Measurements from ENCODE around the gene CACNA1E.

CACNA1E gene

DNA sequence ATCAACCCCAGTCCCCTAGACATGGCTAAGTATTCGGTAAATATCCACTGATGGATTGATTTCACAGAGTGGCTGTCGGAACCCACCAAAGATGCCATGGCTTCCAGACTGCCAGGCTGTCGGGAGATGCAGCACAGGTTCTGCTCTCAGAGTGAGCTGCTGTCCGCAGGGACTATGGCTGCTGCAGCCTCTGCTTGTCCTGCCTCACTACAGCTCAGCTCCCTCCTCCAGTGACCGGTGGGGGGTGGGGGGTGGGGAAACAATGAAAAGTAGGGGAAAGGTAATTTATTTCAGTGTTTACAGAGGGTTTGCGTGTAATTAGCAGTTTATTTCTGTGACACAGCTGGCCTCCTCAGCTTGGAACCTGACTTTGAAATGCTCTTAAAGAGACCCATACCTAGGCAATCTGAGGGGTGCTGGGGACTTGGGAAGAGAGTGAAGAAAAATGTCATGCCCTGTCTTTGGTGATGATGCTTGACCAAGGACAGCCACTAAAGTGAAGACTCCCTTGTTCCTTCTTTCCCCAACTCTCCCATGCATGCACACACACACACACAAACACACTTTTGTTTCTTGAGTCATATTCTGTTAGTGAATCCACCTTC lies 109.0 kb downstream of the CACNA1E start:
- Histone ChIP-seq H3K27me3 (ENCODE audit: control insufficient read depth, insufficient read depth, low read length) (no peaks in the 10 kb centered on the region), H3K9ac (ENCODE audit: low read length) (no peak overlapping the region), H3K4me1 (ENCODE audit: control insufficient read depth, low read depth, low read length) (peaks cover 16% of the 10 kb centered on the region), H3K36me3 (ENCODE audit: control insufficient read depth, low read depth, low read length) (no peaks in the 10 kb centered on the region), H3K9me3 (ENCODE audit: control insufficient read depth, low read depth, low read length) (no peaks in the 10 kb centered on the region), H3K27ac (ENCODE audit: low read length) (no peak overlapping the region), H3K4me3 (ENCODE audit: low read length) (no peak overlapping the region)

DNA sequence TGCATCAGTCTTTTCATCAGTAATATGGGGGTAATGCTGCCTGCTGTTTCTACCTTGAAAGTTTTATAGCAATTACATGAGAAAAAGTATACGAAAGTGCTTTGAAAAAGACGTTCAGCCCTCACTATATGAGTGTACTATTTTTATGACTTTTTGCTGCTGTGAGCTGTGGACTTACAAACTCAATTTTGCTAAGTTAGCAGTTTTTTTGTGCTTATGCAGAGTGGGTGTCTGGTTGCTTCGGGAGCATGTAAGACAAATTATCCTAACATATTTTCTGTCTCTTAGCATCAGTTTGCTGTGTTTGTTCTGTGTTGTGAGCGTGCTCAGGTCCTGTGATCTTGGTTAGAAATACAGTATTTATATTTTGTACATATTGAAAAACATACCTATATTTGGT lies 109.7 kb downstream of the CACNA1E start:
- Histone ChIP-seq H3K9me3 (ENCODE audit: control insufficient read depth, low read depth, low read length) (no peaks in the 10 kb centered on the region), H3K4me3 (ENCODE audit: low read length) (no peak overlapping the region), H3K4me1 (ENCODE audit: control insufficient read depth, low read depth, low read length) (peaks cover 16% of the 10 kb centered on the region), H3K27me3 (ENCODE audit: control insufficient read depth, insufficient read depth, low read length) (no peaks in the 10 kb centered on the region), H3K27ac (ENCODE audit: low read length) (no peak overlapping the region), H3K9ac (ENCODE audit: low read length) (no peak overlapping the region), H3K36me3 (ENCODE audit: control insufficient read depth, low read depth, low read length) (no peaks in the 10 kb centered on the region)

DNA sequence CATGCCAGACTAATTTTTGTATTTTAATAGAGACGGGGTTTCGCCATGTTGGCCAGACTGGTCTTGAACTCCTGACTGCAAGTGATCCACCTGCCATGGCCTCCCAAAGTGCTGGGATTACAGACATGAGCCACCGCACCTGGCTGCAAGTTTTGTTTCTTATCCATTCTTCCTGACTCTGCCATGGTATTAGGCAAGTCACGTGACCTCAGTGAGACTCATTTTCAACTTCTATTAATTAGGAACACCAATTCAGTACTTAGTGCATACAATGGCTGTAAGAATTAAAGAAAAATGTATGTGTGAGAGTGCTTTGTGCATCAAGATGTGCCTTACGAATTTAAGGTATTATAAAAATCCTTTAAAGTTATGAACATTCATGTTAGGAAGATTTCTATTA lies 111.2 kb downstream of the CACNA1E start:
- no peak overlapping the region for H3K4me3 ChIP-seq (ENCODE audit: low read length)
- peaks cover 16% of the 10 kb centered on the region for H3K4me1 ChIP-seq (ENCODE audit: control insufficient read depth, low read depth, low read length)
- H3K27me3 ChIP-seq (ENCODE audit: control insufficient read depth, insufficient read depth, low read length), result no peaks in the 10 kb centered on the region
- H3K9me3 ChIP-seq (ENCODE audit: control insufficient read depth, low read depth, low read length), result no peaks in the 10 kb centered on the region
- H3K9ac ChIP-seq (ENCODE audit: low read length), result no peak overlapping the region
- no peaks in the 10 kb centered on the region for H3K36me3 ChIP-seq (ENCODE audit: control insufficient read depth, low read depth, low read length)
- no peak overlapping the region for H3K27ac ChIP-seq (ENCODE audit: low read length)

DNA sequence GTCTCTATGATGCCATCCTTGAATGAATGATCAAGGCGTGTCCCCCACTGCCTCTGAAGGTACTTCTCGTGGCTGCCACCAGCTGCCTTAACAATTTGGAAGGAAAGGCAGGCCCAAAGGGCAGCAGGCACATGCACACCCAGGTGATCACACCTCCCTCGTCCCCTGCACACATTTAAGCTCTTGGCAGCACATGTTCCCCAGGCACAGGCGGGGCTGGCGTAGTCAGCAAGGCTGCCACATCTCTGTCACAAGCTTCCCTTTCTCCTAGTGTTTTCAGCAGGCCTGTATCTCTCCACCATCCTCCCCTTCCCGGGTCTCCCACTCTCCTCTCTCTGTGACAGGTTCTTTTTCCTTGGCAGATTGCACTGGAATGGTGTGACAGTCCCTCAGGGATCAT lies 111.9 kb downstream of the CACNA1E start:
- no peaks in the 10 kb centered on the region for H3K36me3 ChIP-seq (ENCODE audit: control insufficient read depth, low read depth, low read length)
- H3K9ac ChIP-seq (ENCODE audit: low read length), result no peak overlapping the region
- H3K4me1 ChIP-seq (ENCODE audit: control insufficient read depth, low read depth, low read length), result peaks cover 16% of the 10 kb centered on the region
- no peak overlapping the region for H3K27ac ChIP-seq (ENCODE audit: low read length)
- H3K9me3 ChIP-seq (ENCODE audit: control insufficient read depth, low read depth, low read length), result no peaks in the 10 kb centered on the region
- no peak overlapping the region for H3K4me3 ChIP-seq (ENCODE audit: low read length)
- H3K27me3 ChIP-seq (ENCODE audit: control insufficient read depth, insufficient read depth, low read length), result no peaks in the 10 kb centered on the region

DNA sequence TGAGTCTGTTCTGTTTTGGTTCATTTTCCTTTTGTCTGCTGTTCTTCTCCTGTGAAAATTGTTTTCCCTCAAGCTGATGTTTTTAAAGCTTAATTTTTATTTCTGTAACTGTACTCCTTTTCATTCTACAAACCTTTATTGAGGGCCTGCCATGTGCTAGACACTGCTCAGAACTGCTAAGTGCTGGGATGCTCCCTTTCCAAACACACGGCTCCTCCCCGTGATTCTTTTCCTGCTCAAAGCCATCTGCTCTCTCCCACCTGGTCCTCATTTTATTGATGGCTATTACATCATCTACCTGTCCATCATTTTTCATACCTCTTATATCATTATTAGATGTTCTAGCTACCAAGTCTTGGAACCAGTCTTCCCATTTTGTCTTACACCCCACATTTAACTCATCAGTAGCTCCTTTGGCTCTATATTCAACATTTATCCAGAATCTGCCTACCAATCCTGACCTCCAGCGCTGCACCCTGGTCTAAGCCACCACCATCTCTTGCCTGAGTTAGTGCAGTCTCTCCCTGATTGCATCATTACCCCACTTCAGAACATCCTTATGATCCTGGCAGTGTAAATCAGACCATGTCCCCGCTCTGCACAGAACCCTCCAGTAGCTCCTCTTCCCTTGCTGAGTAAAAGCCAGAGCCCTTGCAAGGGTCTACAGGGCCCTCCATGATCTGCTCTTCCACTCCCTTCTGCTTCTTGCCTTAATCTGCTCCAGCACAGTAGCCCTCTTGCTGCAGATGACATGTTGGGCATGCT lies 118.1 kb downstream of the CACNA1E start:
- Histone ChIP-seq H3K9me3 (ENCODE audit: control insufficient read depth, low read depth, low read length) (no peaks in the 10 kb centered on the region), H3K4me1 (ENCODE audit: control insufficient read depth, low read depth, low read length) (no peaks in the 10 kb centered on the region), H3K27ac (ENCODE audit: low read length) (no peak overlapping the region), H3K4me3 (ENCODE audit: low read length) (no peak overlapping the region), H3K27me3 (ENCODE audit: control insufficient read depth, insufficient read depth, low read length) (no peaks in the 10 kb centered on the region), H3K9ac (ENCODE audit: low read length) (no peak overlapping the region), H3K36me3 (ENCODE audit: control insufficient read depth, low read depth, low read length) (no peaks in the 10 kb centered on the region)

DNA sequence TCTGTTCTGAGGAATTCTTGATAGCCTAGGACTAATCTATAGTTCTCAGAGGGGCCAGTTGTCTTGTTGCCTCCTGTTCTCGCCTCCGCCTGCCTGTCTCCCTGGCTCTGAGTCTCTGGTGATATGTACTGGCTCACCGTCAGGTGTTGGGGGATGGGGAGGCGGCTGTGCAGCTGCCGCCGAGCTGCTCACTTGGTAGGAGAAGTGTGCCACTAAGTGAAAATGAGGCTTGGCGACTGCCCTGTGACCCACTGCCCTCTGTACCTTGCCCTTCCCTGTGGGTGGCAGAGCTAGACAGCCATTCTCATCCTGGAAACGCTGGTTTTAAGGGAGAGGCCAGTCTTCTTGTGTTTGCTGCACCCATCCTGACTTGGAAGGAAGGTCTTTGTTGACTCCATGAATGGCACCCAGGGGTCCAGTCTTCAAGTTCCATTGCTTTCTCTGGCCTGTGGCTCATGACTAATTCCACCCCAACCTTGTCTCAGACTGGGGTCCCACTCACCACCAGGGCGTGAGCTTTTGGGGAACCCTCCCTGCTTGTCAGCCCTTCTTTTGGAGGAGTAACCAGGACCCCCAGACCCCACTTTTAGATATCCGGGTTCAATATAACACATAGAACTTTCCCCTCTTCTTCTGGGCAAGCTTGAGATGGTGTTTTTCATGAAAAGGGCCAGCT lies 120.6 kb downstream of the CACNA1E start:
- Histone ChIP-seq H3K9ac (ENCODE audit: low read length) (no peak overlapping the region), H3K4me1 (ENCODE audit: control insufficient read depth, low read depth, low read length) (peaks cover 6% of the 10 kb centered on the region), H3K27me3 (ENCODE audit: control insufficient read depth, insufficient read depth, low read length) (no peaks in the 10 kb centered on the region), H3K36me3 (ENCODE audit: control insufficient read depth, low read depth, low read length) (no peaks in the 10 kb centered on the region), H3K27ac (ENCODE audit: low read length) (no peak overlapping the region), H3K4me3 (ENCODE audit: low read length) (no peak overlapping the region), H3K9me3 (ENCODE audit: control insufficient read depth, low read depth, low read length) (no peaks in the 10 kb centered on the region)

DNA sequence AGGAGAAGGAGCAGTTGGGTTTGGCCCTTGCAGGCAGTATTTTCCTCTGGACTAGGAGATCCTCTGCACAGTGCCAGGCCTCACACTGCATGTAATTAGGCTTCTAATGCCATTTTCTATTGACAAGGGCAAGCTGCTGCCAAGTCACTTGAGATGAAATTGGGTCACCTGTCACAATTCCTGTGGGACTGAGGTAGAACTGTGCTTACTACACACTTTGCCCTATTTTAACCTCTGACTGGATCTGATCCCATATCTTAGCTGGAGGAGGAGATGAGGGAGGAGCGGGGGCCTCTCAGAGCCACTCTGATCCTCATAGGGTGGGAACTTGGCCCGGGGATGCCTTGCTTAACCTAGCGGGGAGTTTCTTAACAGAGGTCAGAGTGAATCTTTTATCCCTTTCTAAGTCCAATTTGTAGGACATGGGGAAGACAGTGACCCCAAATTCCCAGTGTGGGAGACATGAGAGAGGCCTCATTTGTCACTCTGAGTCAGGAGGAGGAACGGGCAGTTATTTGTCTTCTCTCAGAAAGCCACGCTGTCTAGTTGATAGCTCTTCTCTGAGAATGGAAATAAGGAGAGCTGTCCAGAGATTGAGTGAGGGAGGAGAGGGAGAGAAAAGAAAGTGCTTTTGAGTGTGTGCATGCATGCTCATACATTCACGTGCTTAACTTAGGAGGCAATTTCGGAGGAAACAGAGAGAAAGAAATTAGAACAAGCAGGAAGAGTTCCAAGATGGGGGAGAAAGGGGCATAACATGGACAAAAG lies 121.3 kb downstream of the CACNA1E start:
- no peak overlapping the region for H3K27ac ChIP-seq (ENCODE audit: low read length)
- no peaks in the 10 kb centered on the region for H3K36me3 ChIP-seq (ENCODE audit: control insufficient read depth, low read depth, low read length)

DNA sequence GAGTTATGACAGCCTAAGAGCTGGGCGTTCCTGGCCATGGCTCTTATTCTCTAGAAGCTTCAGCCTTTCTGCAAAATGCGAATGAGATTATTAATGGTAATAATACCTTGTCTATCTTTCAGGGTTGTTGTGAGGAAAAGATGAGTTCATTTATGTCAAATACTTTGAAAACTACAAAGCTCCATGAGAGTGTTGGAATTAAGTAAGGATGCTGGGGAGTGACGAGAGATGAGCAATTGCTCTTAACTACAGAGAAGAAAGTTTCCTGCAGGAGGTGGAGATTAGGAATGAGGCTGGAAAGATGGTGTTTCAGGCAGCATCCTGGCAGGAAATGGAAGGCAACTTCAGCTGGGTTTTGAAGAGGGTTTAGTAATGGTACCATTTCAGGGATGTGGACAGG lies 124.2 kb downstream of the CACNA1E start:
- Histone ChIP-seq H3K27me3 (ENCODE audit: control insufficient read depth, insufficient read depth, low read length) (no peaks in the 10 kb centered on the region), H3K4me1 (ENCODE audit: control insufficient read depth, low read depth, low read length) (peaks cover 15% of the 10 kb centered on the region), H3K9ac (ENCODE audit: low read length) (no peak overlapping the region), H3K36me3 (ENCODE audit: control insufficient read depth, low read depth, low read length) (no peaks in the 10 kb centered on the region), H3K9me3 (ENCODE audit: control insufficient read depth, low read depth, low read length) (no peaks in the 10 kb centered on the region), H3K4me3 (ENCODE audit: low read length) (no peak overlapping the region), H3K27ac (ENCODE audit: low read length) (no peak overlapping the region)

More for the DNA sequence above, 121.3 kb downstream of the CACNA1E start:
- H3K27me3 ChIP-seq (ENCODE audit: control insufficient read depth, insufficient read depth, low read length), result no peaks in the 10 kb centered on the region
- H3K4me3 ChIP-seq (ENCODE audit: low read length), result no peak overlapping the region
- peaks cover 11% of the 10 kb centered on the region for H3K4me1 ChIP-seq (ENCODE audit: control insufficient read depth, low read depth, low read length)
- H3K9ac ChIP-seq (ENCODE audit: low read length), result no peak overlapping the region
- no peaks in the 10 kb centered on the region for H3K9me3 ChIP-seq (ENCODE audit: control insufficient read depth, low read depth, low read length)

DNA sequence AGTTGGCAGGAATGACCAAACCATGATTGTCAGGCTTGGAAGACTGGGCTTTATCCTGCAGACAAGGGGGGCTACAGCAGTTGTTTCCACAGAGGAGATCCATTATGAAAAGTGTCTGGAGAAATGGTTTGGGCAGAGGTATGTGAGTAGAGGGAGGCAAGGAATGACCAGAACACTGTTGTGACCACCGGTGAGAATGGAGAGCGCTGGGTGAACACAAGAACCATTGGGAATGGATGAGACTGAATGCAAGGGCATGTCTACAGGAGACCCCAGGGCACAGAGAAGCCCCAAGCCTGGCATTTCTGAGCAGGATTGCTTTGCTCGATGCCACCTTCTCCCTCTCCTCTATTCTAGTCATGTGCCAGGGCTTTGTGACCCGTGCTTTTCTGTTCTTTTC lies 125.1 kb downstream of the CACNA1E start:
- peaks cover 15% of the 10 kb centered on the region for H3K4me1 ChIP-seq (ENCODE audit: control insufficient read depth, low read depth, low read length)
- H3K9me3 ChIP-seq (ENCODE audit: control insufficient read depth, low read depth, low read length), result no peaks in the 10 kb centered on the region
- no peak overlapping the region for H3K27ac ChIP-seq (ENCODE audit: low read length)

DNA sequence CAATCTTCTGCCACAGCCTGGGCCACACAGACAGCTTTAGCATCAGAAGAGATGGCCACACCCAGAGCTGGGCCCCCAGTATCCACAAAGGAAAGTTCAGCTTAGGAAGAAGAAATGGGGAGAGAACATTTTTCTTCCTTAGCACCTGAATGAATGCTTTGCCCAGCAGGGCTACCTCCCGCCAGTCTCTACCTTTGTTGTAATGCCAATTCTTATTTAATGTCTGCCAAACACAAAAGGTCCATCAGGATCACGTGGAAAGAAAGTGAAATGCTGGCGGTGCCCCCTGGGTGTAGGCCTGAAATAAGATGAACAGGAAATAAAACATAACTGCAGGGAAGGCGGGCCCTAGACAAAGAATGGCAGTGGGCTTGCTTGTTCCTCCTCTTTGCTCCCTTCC lies 125.6 kb downstream of the CACNA1E start:
- Histone ChIP-seq H3K27me3 (ENCODE audit: control insufficient read depth, insufficient read depth, low read length) (no peaks in the 10 kb centered on the region), H3K27ac (ENCODE audit: low read length) (no peak overlapping the region), H3K9ac (ENCODE audit: low read length) (no peak overlapping the region), H3K9me3 (ENCODE audit: control insufficient read depth, low read depth, low read length) (no peaks in the 10 kb centered on the region), H3K4me1 (ENCODE audit: control insufficient read depth, low read depth, low read length) (peaks cover 15% of the 10 kb centered on the region), H3K36me3 (ENCODE audit: control insufficient read depth, low read depth, low read length) (no peaks in the 10 kb centered on the region), H3K4me3 (ENCODE audit: low read length) (no peak overlapping the region)

More for the DNA sequence above, 125.1 kb downstream of the CACNA1E start:
- Histone ChIP-seq H3K36me3 (ENCODE audit: control insufficient read depth, low read depth, low read length) (no peaks in the 10 kb centered on the region), H3K9ac (ENCODE audit: low read length) (no peak overlapping the region), H3K4me3 (ENCODE audit: low read length) (no peak overlapping the region), H3K27me3 (ENCODE audit: control insufficient read depth, insufficient read depth, low read length) (no peaks in the 10 kb centered on the region)

DNA sequence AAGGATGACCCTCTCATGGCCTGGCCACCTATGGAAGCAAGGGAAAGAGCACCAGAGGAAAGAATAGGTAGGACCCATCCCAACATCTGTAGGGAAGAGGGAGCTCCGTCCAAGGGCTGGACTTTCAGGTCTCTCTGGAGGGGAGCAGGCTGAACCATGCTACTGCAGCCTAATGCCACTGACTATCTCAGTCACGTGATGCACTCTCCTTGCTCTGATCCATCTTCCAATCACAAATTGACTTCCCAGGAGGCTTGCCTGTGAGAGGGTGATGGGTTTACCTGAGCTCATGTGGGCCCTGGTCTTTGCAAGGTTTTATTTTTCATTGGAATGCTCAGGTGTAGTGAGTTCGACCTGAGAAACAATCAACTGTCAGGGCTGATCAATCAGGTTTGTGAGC lies 128.8 kb downstream of the CACNA1E start:
- no peak overlapping the region for H3K9ac ChIP-seq (ENCODE audit: low read length)
- H3K27ac ChIP-seq (ENCODE audit: low read length), result no peak overlapping the region
- peaks cover 15% of the 10 kb centered on the region for H3K4me1 ChIP-seq (ENCODE audit: control insufficient read depth, low read depth, low read length)
- no peaks in the 10 kb centered on the region for H3K9me3 ChIP-seq (ENCODE audit: control insufficient read depth, low read depth, low read length)
- no peaks in the 10 kb centered on the region for H3K36me3 ChIP-seq (ENCODE audit: control insufficient read depth, low read depth, low read length)
- no peak overlapping the region for H3K4me3 ChIP-seq (ENCODE audit: low read length)
- no peaks in the 10 kb centered on the region for H3K27me3 ChIP-seq (ENCODE audit: control insufficient read depth, insufficient read depth, low read length)
